Ovary (tissue), 9 donors: Measurements from ENCODE around the gene CYP4F2. TPM values are rescaled to one million over a fixed set of nuclear protein-coding genes. Genes with fewer than 3 reads are reported as not detected.
"Not testable (repeated sequence)": the region's sequence is repeated elsewhere in the genome, so short reads cannot be mapped to it uniquely, and the experiment has no call there.

Experiments
- DNase-seq, 5 donors: peaks; one replicate each; pipeline ENCODE4 v3.0.0-alpha.2; 2019 to 2020
- H3K27ac ChIP-seq, 2 donors: fragments of 200-600 bp; one replicate each; pipeline versions ENCODE4 v1.5.1 to v1.8.0; 2019 to 2022
- H3K27me3 ChIP-seq: fragments of 200-600 bp; one replicate; pipeline ENCODE4 v1.8.0; 2022
- H3K36me3 ChIP-seq: fragments of 200-600 bp; sonication (generic); one replicate; pipeline ENCODE4 v1.5.1; 2019
- H3K4me1 ChIP-seq: one replicate; pipeline ENCODE4 v1.8.1; 2013; ENCODE audit warnings: mild to moderate bottlenecking, moderate library complexity; ENCODE audit not compliant: insufficient read depth
- H3K4me3 ChIP-seq: fragments of 200-600 bp; sonication (generic); one replicate; pipeline ENCODE4 v1.5.1; 2017
- H3K9me3 ChIP-seq, 2 donors: fragments of 200-600 bp in 1 of 2; sonication (generic) in 1 of 2; one replicate each; pipeline versions ENCODE4 v1.5.1 to v1.8.1; 2013 to 2019; ENCODE audit warnings: mild to moderate bottlenecking in 1 of 2, moderate library complexity in 1 of 2
- EP300 ChIP-seq: sonication (generic); formaldehyde crosslinking; IDR thresholded peaks from one replicate; pipeline ENCODE4 v1.6.1; 2017; ENCODE audit warnings: antibody characterized with exemption
- POLR2A ChIP-seq: fragments of 450-650 bp; IDR thresholded peaks from one replicate; pipeline ENCODE4 v1.6.1; 2017; ENCODE audit warnings: antibody characterized with exemption, mild to moderate bottlenecking, moderate library complexity
- WGBS, 3 donors: extraction: QIAGEN DNeasy Blood & Tissue Kit in 1 of 3; methylation state at CpG; one replicate each; pipeline versions ENCODE4 v1.1.5 to v1.1.7; 2013 to 2017; 5-methylcytosine and 5-hydroxymethylcytosine counted together
- intact Hi-C, 4 donors: fragments of 100-400 bp; cut with DNase I; formaldehyde crosslinking; loops; one replicate each; pipeline versions ENCODE4 v1.11.0 to v1.15.1; 2022 to 2023
- polyA plus RNA-seq, 2 donors: library from polyadenylated mRNA; stranded (reverse); fragments of 200-250 nt in 1 of 2; fragments of 350-450 nt in 1 of 2; fragmentation: Illumina TruSeq in 1 of 2; extraction: RNeasy Lipid Tissue Mini Kit (QIAGEN cat#74804) in 1 of 2; gene quantifications; one replicate each; pipeline ENCODE4 v1.2.3, GENCODE V29; 2013 to 2014
- total RNA-seq, 7 donors: library from RNA; depleted of rRNA in 2 of 7; stranded (reverse); fragments of >200 nt in 2 of 7; fragmentation: NEBNext Ultra II Directional in 3 of 7; extraction: Animal tissue kit (Norgen Biotek cat#: 25700) in 3 of 7; gene quantifications; one replicate each; pipeline versions ENCODE4 v1.1.0 to v1.2.4, GENCODE V29; 2016 to 2023
- TF ChIP-seq, protein P1 (sequence below), 3 donors: fragments of 450-650 bp in 2 of 3; fragments of 200-600 bp in 1 of 3; IDR thresholded peaks; one replicate each; pipeline versions ENCODE4 v1.5.1 to v1.8.0; 2016 to 2022; ENCODE audit warnings: antibody characterized with exemption in 3 of 3, mild to moderate bottlenecking in 1 of 3
- donor health status: DM: no; HTN: no; CAD: no; lungs with moderate emphysema.
- donor health status: DM: no; HTN: no; CAD: no.
- donor health status: Bipolar disorder and iron deficiency.
- donor health status: DM: yes; HTN: yes; CAD: no.
- donor health status: DM: no; HTN: no; CAD: no.
- donor health status: DM: yes; HTN: yes; CAD: no.

CYP4F2 gene
- total and polyA plus RNA-seq, 9 donors: 0.75 to 1.1 TPM; not detected in 7

DNA sequence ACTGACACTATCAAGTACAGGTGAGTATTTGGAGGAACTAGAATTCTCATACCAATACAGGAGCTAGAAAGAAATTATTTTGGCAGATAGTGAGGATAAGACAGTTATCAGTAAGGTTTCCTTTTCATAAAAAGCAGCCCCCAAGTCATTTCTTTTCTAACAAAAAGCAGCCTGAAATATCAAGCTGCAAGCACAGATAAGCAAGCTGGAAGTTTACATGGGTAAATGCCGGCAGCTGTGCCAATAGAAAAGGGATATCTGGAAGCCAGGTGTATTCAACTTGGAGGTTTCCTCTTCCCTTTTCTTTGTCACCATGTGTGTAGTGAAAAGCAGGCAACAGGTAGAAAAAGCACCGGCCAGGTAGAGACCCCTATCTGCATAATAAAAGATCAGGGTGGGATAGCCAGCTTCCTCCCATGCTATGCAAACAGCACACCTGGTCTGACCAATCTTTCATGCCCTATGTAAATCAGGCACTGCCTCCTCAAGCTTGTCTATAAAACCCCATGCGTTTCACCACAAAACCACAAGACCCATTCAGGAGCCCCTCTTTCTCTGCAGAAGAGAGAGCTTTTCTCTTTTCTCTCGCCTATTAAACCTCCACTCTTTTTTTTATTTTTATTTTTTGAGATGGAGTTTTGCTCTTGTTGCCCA lies 22.9 kb downstream of the CYP4F2 start:
- no peak for DNase-seq
- 49 to 52% (median 49%) methylated on average over 4 of the region's 4 CpGs for WGBS, 3 donors
- intact Hi-C loops: no loop called here
- no peak overlapping the region for H3K4me3 ChIP-seq
- no peaks in the 10 kb centered on the region for H3K9me3 ChIP-seq
- no peaks in the 10 kb centered on the region for H3K36me3 ChIP-seq
- no peaks in the 10 kb centered on the region for H3K4me1 ChIP-seq
- TF ChIP-seq, protein P1, sequence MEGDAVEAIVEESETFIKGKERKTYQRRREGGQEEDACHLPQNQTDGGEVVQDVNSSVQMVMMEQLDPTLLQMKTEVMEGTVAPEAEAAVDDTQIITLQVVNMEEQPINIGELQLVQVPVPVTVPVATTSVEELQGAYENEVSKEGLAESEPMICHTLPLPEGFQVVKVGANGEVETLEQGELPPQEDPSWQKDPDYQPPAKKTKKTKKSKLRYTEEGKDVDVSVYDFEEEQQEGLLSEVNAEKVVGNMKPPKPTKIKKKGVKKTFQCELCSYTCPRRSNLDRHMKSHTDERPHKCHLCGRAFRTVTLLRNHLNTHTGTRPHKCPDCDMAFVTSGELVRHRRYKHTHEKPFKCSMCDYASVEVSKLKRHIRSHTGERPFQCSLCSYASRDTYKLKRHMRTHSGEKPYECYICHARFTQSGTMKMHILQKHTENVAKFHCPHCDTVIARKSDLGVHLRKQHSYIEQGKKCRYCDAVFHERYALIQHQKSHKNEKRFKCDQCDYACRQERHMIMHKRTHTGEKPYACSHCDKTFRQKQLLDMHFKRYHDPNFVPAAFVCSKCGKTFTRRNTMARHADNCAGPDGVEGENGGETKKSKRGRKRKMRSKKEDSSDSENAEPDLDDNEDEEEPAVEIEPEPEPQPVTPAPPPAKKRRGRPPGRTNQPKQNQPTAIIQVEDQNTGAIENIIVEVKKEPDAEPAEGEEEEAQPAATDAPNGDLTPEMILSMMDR (IDR thresholded peaks at IDR 0.05): no peak
- TF ChIP-seq EP300 (no peak), POLR2A (no peak)
- H3K27ac ChIP-seq: no peak overlapping the region
- no peaks in the 10 kb centered on the region for H3K27me3 ChIP-seq

DNA sequence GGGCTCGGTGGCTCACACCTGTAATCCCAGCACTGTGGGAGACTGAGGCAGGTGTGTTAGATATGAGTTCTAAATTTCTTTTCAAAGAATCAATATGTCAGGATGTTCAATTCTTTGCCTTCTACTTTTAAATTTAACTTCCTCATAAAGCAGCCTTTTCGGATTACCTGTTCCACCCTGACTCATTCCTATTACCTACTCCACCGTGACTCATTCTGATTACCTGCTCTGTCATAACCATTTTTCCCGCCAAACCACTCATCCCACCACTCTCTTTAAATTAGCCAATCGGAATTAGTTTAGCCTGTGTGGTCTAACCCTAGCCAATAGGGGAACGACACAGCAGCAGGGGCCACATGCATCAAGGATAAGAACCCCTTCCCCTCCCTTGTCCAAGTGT lies 24.1 kb downstream of the CYP4F2 start:
- H3K27ac ChIP-seq, H3K4me3 ChIP-seq, intact Hi-C loops, H3K36me3 ChIP-seq, DNase-seq, H3K9me3 ChIP-seq, H3K27me3 ChIP-seq, H3K4me1 ChIP-seq: not testable (repeated sequence)
- WGBS, 3 donors: 85 to 89% (median 86%) methylated on average over 6 of the region's 6 CpGs

DNA sequence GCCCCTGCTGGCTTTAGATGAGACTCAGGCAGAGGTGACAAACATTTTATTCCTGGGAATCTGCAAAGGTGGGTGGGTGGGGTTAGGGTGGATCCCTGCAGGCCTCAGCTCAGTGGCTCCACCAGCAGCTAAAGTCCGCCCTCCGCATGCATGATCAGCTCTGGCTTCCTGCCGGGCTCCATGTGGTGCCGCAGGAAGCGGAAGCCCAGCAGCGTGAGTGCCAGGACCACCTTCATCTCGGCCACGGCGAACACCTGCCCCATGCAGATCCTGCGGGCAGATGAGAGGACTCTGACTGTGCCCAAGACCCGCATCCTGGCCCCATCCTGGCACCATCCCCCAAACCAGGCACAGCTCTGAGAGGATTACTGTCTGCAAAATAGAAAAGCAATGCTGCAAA lies 26.3 kb downstream of the CYP4F2 start:
- H3K36me3 ChIP-seq: no peaks in the 10 kb centered on the region
- H3K9me3 ChIP-seq: no peaks in the 10 kb centered on the region
- H3K4me1 ChIP-seq: no peaks in the 10 kb centered on the region
- no peak for DNase-seq
- intact Hi-C loops: no loop called here
- TF ChIP-seq, protein P1 (IDR thresholded peaks at IDR 0.05): no peak
- TF ChIP-seq POLR2A (no peak), EP300 (no peak)
- H3K27me3 ChIP-seq: no peaks in the 10 kb centered on the region
- no peak overlapping the region for H3K27ac ChIP-seq
- H3K4me3 ChIP-seq: no peak overlapping the region
- 14 to 17% (median 14%) methylated on average over 11 of the region's 11 CpGs for whole genome bisulfite sequencing, 3 donors

DNA sequence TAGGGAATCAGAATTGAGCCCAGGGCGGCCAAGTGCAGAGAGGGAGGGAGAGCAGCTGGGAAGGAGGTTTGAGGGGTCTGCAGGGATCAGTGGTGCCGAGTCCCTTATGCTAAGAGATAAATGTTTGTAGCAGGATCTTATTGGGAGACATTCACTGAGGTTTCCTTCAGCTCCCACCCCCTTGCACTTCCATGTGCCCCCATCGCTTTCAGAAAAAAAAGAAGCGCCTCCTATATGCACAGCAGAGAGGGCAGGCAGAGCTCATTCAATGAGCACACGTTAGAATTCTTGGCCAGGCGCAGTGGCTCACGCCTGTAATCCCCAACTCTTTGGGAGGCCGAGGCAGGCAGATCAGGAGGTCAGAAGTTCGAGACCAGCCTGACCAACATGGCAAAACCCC lies 28.0 kb downstream of the CYP4F2 start:
- Histone ChIP-seq H3K27me3 (no peaks in the 10 kb centered on the region), H3K4me1 (no peaks in the 10 kb centered on the region), H3K36me3 (no peaks in the 10 kb centered on the region), H3K27ac (no peak overlapping the region), H3K9me3 (no peaks in the 10 kb centered on the region), H3K4me3 (no peak overlapping the region)
- no peak for TF ChIP-seq EP300
- TF ChIP-seq, protein P1 (IDR thresholded peaks at IDR 0.05): no peak
- no peak for TF ChIP-seq POLR2A
- no peak for DNase-seq
- 55 to 59% (median 57%) methylated on average over 9 of the region's 9 CpGs for WGBS, 3 donors
- intact Hi-C loops: no loop called here

DNA sequence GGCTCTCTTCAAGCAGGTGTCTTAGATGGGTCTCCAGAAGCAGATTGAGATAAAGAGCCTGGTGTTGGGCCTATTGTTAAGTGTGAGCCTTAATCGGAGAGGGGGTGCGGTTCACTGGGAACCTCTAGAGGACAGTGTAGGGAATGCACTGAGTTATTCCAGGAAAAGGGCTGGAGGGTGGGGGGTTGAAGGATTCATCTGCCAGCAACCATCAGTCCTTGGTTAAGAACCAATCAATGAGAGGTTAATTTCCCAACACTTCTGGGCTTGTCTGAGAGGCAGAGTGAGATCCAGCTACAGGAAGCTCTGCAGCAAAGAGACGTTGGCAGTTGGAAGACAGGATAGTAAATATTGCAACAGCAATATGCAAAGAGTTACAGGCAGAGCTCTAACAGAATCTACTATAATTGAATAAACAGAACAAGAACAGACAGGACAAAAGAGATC lies 28.7 kb downstream of the CYP4F2 start:
- no peak overlapping the region for H3K4me3 ChIP-seq
- H3K36me3 ChIP-seq: no peaks in the 10 kb centered on the region
- intact Hi-C loops: no loop called here
- H3K27ac ChIP-seq: no peak overlapping the region
- no peak for DNase-seq
- H3K27me3 ChIP-seq: no peaks in the 10 kb centered on the region
- H3K9me3 ChIP-seq: no peaks in the 10 kb centered on the region
- no peaks in the 10 kb centered on the region for H3K4me1 ChIP-seq
- WGBS, 3 donors: 2 to 3% (median 2%) methylated on average over 3 of the region's 3 CpGs
- TF ChIP-seq EP300: no peak
- TF ChIP-seq, protein P1 (IDR thresholded peaks at IDR 0.05): peak in 1 of 3 donors; percentile 24
